ENCODE results near the gene CHKA. TPM values are rescaled to one million over a fixed set of nuclear protein-coding genes. Genes with fewer than 3 reads are reported as not detected.

The CHKA gene
- polyA plus RNA-seq, 1 of the 3 experiments (the other 2 are of a cell fraction): 12.3 TPM

DNA sequence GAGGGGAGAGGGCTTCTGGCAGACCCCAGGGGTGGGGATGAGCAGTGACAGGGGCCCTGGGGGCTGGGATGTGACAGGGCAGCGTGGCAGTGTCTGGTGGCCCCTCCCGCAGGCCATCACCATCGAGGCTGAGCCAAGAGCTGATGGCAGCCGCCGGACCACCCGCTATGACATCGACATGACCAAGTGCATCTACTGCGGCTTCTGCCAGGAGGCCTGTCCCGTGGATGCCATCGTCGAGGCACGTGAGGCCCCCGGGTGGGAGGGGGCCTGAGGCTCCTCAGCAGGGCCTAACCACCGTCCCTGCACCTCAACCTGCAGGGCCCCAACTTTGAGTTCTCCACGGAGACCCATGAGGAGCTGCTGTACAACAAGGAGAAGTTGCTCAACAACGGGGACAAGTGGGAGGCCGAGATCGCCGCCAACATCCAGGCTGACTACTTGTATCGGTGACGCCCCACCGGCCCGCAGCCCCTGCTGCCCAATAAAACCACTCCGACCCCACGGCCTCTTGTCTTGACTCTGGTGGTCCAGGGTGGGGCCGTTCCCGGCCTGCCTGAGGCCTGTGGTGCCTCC, 85.0 kb downstream of the CHKA start:
- Histone ChIP-seq H3K9me3 (no peaks in the 10 kb centered on the region), H3K36me3 (replicated peaks in 1 of 2; ENCODE audit: control insufficient read depth in 1 of 2, insufficient read depth in 2 of 2, low read length in 1 of 2) (peaks cover 14 to 19% of the 10 kb centered on the region in 2 experiments), H4K20me1 (ENCODE audit: insufficient read depth) (no peaks in the 10 kb centered on the region), H3K4me1 (ENCODE audit: control insufficient read depth in 1 of 2, insufficient read depth in 2 of 2, low read depth in 1 of 2, low read length in 1 of 2) (peaks cover 16 to 30% of the 10 kb centered on the region in 2 experiments; a peak in 2 of 4 replicates), H3K9me2 (no peaks in the 10 kb centered on the region), H3K4me2 (no peak overlapping the region), H3K9ac (no peak overlapping the region), H2AFZ (ENCODE audit: low read depth) (no peak overlapping the region), H3K4me3 (ENCODE audit: low read depth in 2 of 2, low read length in 1 of 2) (no peak overlapping the region), H3K27me3 (ENCODE audit: insufficient read depth) (no peaks in the 10 kb centered on the region), H3F3A (replicated peaks; ENCODE audit: insufficient read depth) (peaks cover 12% of the 10 kb centered on the region), H3K79me2 (ENCODE audit: insufficient read depth) (peaks cover 15% of the 10 kb centered on the region), H3K27ac (ENCODE audit: low read depth in 2 of 2, low read length in 1 of 2) (no peak overlapping the region)
- POLR2A ChIA-PET: interaction anchor here (1.5 kb wide), 1 partner anchor 16 kb away, joined by 5 read pairs; no protein-coding TSS in a partner anchor
- DNase-seq: no peak
- TF ChIP-seq CHD2 (IDR thresholded peaks at IDR 0.05; ENCODE audit: low read length, partially characterized antibody): no peak
- 0 out of 2 replicates have a peak, but pooled peaks have one; percentile 6 for TF ChIP-seq POLR2AphosphoS5 (IDR thresholded peaks at IDR 0.05; ENCODE audit: low read depth, low read length)
- CTCF ChIA-PET: no interaction called here
- 100% methylated on average over 11 of the region's 27 CpGs for WGBS (ENCODE audit: low lambda C conversion rate)

DNA sequence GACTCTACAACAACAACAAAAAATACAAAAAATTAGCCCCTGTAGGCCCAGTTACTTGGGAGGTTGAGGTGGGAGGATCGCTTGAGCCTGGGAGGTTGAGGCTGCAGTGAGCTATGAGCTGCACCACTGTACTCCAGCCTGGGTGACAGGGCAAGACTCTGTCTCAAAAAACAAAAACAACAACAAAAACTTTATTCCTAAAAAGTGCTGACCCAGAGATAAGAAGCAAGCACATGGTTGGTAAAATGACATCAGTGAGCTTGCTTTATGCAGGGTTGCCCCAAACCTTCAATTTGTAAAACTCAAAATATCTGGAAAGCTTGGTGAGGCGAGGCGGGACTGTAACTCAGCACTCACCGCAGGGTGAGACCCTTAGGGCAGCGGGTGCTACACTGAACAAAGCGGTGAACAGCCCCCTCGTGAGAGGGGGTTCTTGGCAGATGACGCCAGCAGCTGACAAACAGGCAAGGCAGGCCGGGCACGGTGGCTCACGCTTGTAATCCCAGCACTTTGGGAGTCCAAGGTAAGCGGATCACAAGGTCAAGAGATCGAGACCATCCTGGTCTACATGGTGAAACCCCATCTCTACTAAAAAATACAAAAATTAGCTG, 85.8 kb downstream of the CHKA start:
- Histone ChIP-seq H4K20me1 (ENCODE audit: insufficient read depth) (no peaks in the 10 kb centered on the region), H3K4me1 (ENCODE audit: control insufficient read depth in 1 of 2, insufficient read depth in 2 of 2, low read depth in 1 of 2, low read length in 1 of 2) (peaks cover 11 to 26% of the 10 kb centered on the region in 2 experiments; a peak in 2 of 4 replicates), H3K9me2 (no peaks in the 10 kb centered on the region), H3K9me3 (no peaks in the 10 kb centered on the region), H3K9ac (no peak overlapping the region), H3K27me3 (ENCODE audit: insufficient read depth) (no peaks in the 10 kb centered on the region), H3K4me3 (ENCODE audit: low read depth in 2 of 2, low read length in 1 of 2) (no peak overlapping the region), H3F3A (replicated peaks; ENCODE audit: insufficient read depth) (peaks cover 12% of the 10 kb centered on the region), H2AFZ (ENCODE audit: low read depth) (no peak overlapping the region), H3K4me2 (no peak overlapping the region), H3K27ac (ENCODE audit: low read depth in 2 of 2, low read length in 1 of 2) (no peak overlapping the region), H3K79me2 (ENCODE audit: insufficient read depth) (peaks cover 22% of the 10 kb centered on the region), H3K36me3 (replicated peaks in 1 of 2; ENCODE audit: control insufficient read depth in 1 of 2, insufficient read depth in 2 of 2, low read length in 1 of 2) (peaks cover 14 to 19% of the 10 kb centered on the region in 2 experiments)
- no peak for DNase-seq
- no peak for TF ChIP-seq EZH2phosphoT487 (IDR thresholded peaks at IDR 0.05; ENCODE audit: borderline replicate concordance, low read depth)
- TF ChIP-seq, protein P1, sequence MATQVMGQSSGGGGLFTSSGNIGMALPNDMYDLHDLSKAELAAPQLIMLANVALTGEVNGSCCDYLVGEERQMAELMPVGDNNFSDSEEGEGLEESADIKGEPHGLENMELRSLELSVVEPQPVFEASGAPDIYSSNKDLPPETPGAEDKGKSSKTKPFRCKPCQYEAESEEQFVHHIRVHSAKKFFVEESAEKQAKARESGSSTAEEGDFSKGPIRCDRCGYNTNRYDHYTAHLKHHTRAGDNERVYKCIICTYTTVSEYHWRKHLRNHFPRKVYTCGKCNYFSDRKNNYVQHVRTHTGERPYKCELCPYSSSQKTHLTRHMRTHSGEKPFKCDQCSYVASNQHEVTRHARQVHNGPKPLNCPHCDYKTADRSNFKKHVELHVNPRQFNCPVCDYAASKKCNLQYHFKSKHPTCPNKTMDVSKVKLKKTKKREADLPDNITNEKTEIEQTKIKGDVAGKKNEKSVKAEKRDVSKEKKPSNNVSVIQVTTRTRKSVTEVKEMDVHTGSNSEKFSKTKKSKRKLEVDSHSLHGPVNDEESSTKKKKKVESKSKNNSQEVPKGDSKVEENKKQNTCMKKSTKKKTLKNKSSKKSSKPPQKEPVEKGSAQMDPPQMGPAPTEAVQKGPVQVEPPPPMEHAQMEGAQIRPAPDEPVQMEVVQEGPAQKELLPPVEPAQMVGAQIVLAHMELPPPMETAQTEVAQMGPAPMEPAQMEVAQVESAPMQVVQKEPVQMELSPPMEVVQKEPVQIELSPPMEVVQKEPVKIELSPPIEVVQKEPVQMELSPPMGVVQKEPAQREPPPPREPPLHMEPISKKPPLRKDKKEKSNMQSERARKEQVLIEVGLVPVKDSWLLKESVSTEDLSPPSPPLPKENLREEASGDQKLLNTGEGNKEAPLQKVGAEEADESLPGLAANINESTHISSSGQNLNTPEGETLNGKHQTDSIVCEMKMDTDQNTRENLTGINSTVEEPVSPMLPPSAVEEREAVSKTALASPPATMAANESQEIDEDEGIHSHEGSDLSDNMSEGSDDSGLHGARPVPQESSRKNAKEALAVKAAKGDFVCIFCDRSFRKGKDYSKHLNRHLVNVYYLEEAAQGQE (IDR thresholded peaks at IDR 0.05; ENCODE audit: low read depth, low read length): no peak
- no peak for TF ChIP-seq NFIC (IDR thresholded peaks at IDR 0.05; ENCODE audit: borderline replicate concordance)
- TF ChIP-seq, protein P2, sequence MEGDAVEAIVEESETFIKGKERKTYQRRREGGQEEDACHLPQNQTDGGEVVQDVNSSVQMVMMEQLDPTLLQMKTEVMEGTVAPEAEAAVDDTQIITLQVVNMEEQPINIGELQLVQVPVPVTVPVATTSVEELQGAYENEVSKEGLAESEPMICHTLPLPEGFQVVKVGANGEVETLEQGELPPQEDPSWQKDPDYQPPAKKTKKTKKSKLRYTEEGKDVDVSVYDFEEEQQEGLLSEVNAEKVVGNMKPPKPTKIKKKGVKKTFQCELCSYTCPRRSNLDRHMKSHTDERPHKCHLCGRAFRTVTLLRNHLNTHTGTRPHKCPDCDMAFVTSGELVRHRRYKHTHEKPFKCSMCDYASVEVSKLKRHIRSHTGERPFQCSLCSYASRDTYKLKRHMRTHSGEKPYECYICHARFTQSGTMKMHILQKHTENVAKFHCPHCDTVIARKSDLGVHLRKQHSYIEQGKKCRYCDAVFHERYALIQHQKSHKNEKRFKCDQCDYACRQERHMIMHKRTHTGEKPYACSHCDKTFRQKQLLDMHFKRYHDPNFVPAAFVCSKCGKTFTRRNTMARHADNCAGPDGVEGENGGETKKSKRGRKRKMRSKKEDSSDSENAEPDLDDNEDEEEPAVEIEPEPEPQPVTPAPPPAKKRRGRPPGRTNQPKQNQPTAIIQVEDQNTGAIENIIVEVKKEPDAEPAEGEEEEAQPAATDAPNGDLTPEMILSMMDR (IDR thresholded peaks at IDR 0.05): no peak
- TF ChIP-seq EP300 (IDR thresholded peaks at IDR 0.05; ENCODE audit: borderline replicate concordance in 1 of 2, low read depth in 1 of 2, low read length in 1 of 2): no peak
- TF ChIP-seq SIN3A (IDR thresholded peaks at IDR 0.05; ENCODE audit: borderline replicate concordance, low read depth, low read length): no peak
- no peak for TF ChIP-seq ELF1 (IDR thresholded peaks at IDR 0.05)
- TF ChIP-seq MXI1 (IDR thresholded peaks at IDR 0.05; ENCODE audit: low read depth, low read length): no peak
- no peak for TF ChIP-seq GABPA (IDR thresholded peaks at IDR 0.05; ENCODE audit: low read depth)
- TF ChIP-seq, protein P3, sequence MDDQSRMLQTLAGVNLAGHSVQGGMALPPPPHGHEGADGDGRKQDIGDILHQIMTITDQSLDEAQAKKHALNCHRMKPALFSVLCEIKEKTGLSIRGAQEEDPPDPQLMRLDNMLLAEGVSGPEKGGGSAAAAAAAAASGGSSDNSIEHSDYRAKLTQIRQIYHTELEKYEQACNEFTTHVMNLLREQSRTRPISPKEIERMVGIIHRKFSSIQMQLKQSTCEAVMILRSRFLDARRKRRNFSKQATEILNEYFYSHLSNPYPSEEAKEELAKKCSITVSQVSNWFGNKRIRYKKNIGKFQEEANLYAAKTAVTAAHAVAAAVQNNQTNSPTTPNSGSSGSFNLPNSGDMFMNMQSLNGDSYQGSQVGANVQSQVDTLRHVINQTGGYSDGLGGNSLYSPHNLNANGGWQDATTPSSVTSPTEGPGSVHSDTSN (IDR thresholded peaks at IDR 0.05): no peak
- ChIA-PET CTCF (no interaction called here), POLR2A (no interaction called here)
- 96% methylated on average over 10 of the region's 13 CpGs for WGBS (ENCODE audit: low lambda C conversion rate)

All from SK-N-SH (cell line).